GM18873 (cell line): Measurements from ENCODE around the gene ANKRD13D.

ENCODE experiments used
- ATAC-seq: cut with Tn5 transposase; IDR thresholded peaks from one replicate; pipeline ENCODE4 v1.9.1; 2021; ENCODE audit warnings: mild to moderate bottlenecking, moderate library complexity, moderate number of reproducible peaks; ENCODE audit not compliant: unreplicated experiment, low FRiP score

Gene ANKRD13D

GRCh38 chr11:67301313-67301921 is 12.3 kb downstream of the ANKRD13D start:
- no peak for ATAC-seq

- ATAC-seq: no peak
These were observed 12.9 kb downstream of the ANKRD13D start for GRCh38 chr11:67301951-67302516.

- ATAC-seq: no peak
These were observed 13.5 kb downstream of the ANKRD13D start for GRCh38 chr11:67302571-67303131.

GRCh38 chr11:67303132-67303834 is 14.2 kb downstream of the ANKRD13D start, which contains the start of gene SSH3:
TSS of gene SSH3 (plus strand) at chr11:67303530. CDS start at chr11:67303626, 96 bp downstream.
- no peak for ATAC-seq

- ATAC-seq: no peak
These were observed 14.8 kb downstream of the ANKRD13D start for GRCh38 chr11:67303835-67304411.

- ATAC-seq: no peak
These were observed 15.5 kb downstream of the ANKRD13D start for GRCh38 chr11:67304511-67305113.

GRCh38 chr11:67306769-67307544 is 17.9 kb downstream of the ANKRD13D start:
- no peak for ATAC-seq

GRCh38 chr11:67307545-67308001 is 18.5 kb downstream of the ANKRD13D start:
- no peak for ATAC-seq

GRCh38 chr11:67308031-67308866 is 19.1 kb downstream of the ANKRD13D start:
- no peak for ATAC-seq

GRCh38 chr11:67309166-67309565 is 20.1 kb downstream of the ANKRD13D start:
- no peak for ATAC-seq

GRCh38 chr11:67309661-67310061 is 20.6 kb downstream of the ANKRD13D start:
- no peak for ATAC-seq

GRCh38 chr11:67310246-67311050 is 21.3 kb downstream of the ANKRD13D start:
- ATAC-seq: no peak

- ATAC-seq: no peak
These were observed 22.0 kb downstream of the ANKRD13D start for GRCh38 chr11:67311051-67311555.

- no peak for ATAC-seq
These were observed 22.5 kb downstream of the ANKRD13D start for GRCh38 chr11:67311556-67312082.

- no peak for ATAC-seq
These were observed 23.3 kb downstream of the ANKRD13D start for GRCh38 chr11:67312187-67313021.

GRCh38 chr11:67313125-67313890 is 24.2 kb downstream of the ANKRD13D start:
- no peak for ATAC-seq
